GM12865 (cell line): ENCODE results near the gene CLIP4.
A peak's percentile ranks its signal among the peaks of the same experiment; 100 is the strongest.
"Not testable (repeated sequence)": the region's sequence is repeated elsewhere in the genome, so short reads cannot be mapped to it uniquely, and the experiment has no call there.

ENCODE experiments used
- DNase-seq: peaks from one replicate; pipeline ENCODE4 v3.0.0; 2010; ENCODE audit warnings: low read depth
- H3K4me3 ChIP-seq: 2 replicates; pipeline ENCODE4 v1.5.1; 2011; ENCODE audit warnings: mild to moderate bottlenecking, low read depth, low read length, control low read depth
- CTCF ChIP-seq: IDR thresholded peaks from 2 replicates; pipeline ENCODE4 v1.5.1; 2011; ENCODE audit warnings: low read length, control low read depth, low read depth, inconsistent platforms; ENCODE audit not compliant: insufficient read depth; ENCODE audit errors: missing control alignments

Gene CLIP4

GRCh38 chr2:29079887-29080286, 35.3 kb upstream of the CLIP4 start:
- H3K4me3 ChIP-seq = no peak overlapping the region
- no peak for TF ChIP-seq CTCF
- peak; percentile 21 for DNase-seq

GRCh38 chr2:29080886-29081743, 34.1 kb upstream of the CLIP4 start:
- no peak for DNase-seq
- TF ChIP-seq CTCF = no peak
- H3K4me3 ChIP-seq = no peak overlapping the region

GRCh38 chr2:29082804-29083495, 32.3 kb upstream of the CLIP4 start:
- TF ChIP-seq CTCF = no peak
- no peak overlapping the region for H3K4me3 ChIP-seq
- DNase-seq = peak; percentile 69

DNA sequence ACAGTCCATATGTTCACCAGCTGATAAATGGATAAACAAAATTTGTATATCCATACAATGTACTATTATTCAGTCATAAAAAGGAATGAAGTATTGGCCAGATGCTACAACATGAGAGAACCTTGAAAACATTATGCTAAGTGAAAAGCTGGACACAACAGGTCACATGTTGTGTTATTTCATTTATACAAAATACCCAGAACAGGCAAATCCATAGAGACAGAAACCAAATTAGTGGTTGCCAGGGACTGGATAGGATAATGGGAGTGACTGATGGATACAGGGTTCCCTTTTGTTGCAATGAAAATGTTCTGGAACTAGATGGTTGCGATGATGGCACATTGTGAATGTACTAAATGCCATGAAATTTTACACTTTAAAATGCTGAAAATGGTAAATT, 30.7 kb upstream of the CLIP4 start:
- no peak for TF ChIP-seq CTCF
- DNase-seq = no peak
- no peak overlapping the region for H3K4me3 ChIP-seq

DNA sequence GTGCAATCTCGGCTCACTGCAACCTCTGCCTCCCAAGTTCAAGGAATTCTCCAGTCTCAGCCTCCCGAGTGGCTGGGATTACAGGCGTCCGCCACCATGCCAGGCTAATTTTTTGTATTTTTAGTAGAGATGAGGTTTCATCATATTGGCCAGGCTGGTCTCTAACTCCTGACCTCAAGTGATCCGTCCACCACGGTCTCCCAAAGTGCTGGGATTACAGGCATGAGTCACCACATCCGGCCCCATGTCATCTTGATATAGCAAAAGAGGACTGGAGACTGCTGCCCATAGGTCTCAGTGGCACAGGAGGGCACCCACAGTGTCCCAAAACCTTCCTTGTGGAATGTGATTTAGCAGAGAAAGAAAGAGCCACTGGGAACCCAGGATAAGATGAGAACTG, 24.9 kb upstream of the CLIP4 start:
- not testable (repeated sequence) for DNase-seq, H3K4me3 ChIP-seq

GRCh38 chr2:29096969-29097368, 18.2 kb upstream of the CLIP4 start:
- no peak for TF ChIP-seq CTCF
- no peak overlapping the region for H3K4me3 ChIP-seq
- no peak for DNase-seq

DNA sequence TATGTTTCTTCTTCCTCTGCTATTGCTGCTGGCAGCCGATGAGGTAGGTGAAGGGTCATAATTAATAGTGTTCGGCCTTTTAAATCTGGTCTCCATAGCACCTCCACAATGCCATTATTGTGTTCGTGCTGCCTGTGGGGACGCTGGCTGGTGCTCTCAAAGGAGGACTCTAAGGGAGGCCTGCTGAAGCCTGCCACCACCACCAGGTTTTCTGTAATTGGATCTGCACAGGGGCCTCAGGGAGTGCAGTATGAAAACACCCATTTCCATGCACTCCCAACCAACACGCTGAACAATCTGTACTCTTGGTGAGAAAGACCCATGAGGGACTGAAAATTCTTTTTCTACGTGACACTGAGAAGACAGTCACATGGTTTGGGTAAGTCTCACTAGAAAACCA, 17.6 kb upstream of the CLIP4 start:
- no peak for TF ChIP-seq CTCF
- no peak for DNase-seq
- no peak overlapping the region for H3K4me3 ChIP-seq
